ENCODE data around the gene IGSF6. TPM values are rescaled to one million over a fixed set of nuclear protein-coding genes. Genes with fewer than 3 reads are reported as not detected.
A peak's percentile ranks its signal among the peaks of the same experiment; 100 is the strongest.
"Not testable (repeated sequence)": the region's sequence is repeated elsewhere in the genome, so short reads cannot be mapped to it uniquely, and the experiment has no call there.

Gene IGSF6
- total RNA-seq, 4 donors from 2014 or later: 2.8 to 18.6 (median 6.8) TPM

- DNase-seq (ENCODE audit: low spot score) (no peak), ATAC-seq (ENCODE audit: low FRiP score) (peak; percentile 44)
- TF ChIP-seq CTCF (IDR thresholded peaks at IDR 0.05): no peak
These were observed 15.1 kb downstream of the IGSF6 start for GRCh38 chr16:21637032-21637968.

- DNase-seq (ENCODE audit: low spot score); ATAC-seq (ENCODE audit: low FRiP score): not testable (repeated sequence)
These were observed 16.7 kb downstream of the IGSF6 start for GRCh38 chr16:21635694-21636093.

GRCh38 chr16:21634216-21634615 lies 18.2 kb downstream of the IGSF6 start:
- DNase-seq (ENCODE audit: low spot score) (no peak), ATAC-seq (ENCODE audit: low FRiP score) (no peak)
- TF ChIP-seq CTCF (IDR thresholded peaks at IDR 0.05): no peak

GRCh38 chr16:21631951-21632575 lies 20.3 kb downstream of the IGSF6 start:
- DNase-seq (ENCODE audit: low spot score); ATAC-seq (ENCODE audit: low FRiP score): not testable (repeated sequence)

GRCh38 chr16:21631376-21631775 lies 21.0 kb downstream of the IGSF6 start:
- not testable (repeated sequence) for ATAC-seq (ENCODE audit: low FRiP score)

GRCh38 chr16:21630866-21631265 lies 21.5 kb downstream of the IGSF6 start:
- DNase-seq (ENCODE audit: low spot score); ATAC-seq (ENCODE audit: low FRiP score): not testable (repeated sequence)

More at GRCh38 chr16:21631376-21631775, 21.0 kb downstream of the IGSF6 start:
- DNase-seq (ENCODE audit: low spot score): not testable (repeated sequence)

- not testable (repeated sequence) for ATAC-seq (ENCODE audit: low FRiP score)
These were observed 22.5 kb downstream of the IGSF6 start for GRCh38 chr16:21629616-21630539.

GRCh38 chr16:21628772-21629171 lies 23.6 kb downstream of the IGSF6 start:
- TF ChIP-seq CTCF (IDR thresholded peaks at IDR 0.05): no peak
- no peak for DNase-seq (ENCODE audit: low spot score)
- no peak for ATAC-seq (ENCODE audit: low FRiP score)

More at GRCh38 chr16:21629616-21630539, 22.5 kb downstream of the IGSF6 start:
- DNase-seq (ENCODE audit: low spot score): not testable (repeated sequence)

- TF ChIP-seq CTCF (IDR thresholded peaks at IDR 0.05): no peak
- DNase-seq (ENCODE audit: low spot score) (no peak), ATAC-seq (ENCODE audit: low FRiP score) (no peak)
These were observed 24.2 kb downstream of the IGSF6 start for GRCh38 chr16:21628121-21628726.

Data from omental fat pad (tissue), 4 donors.